ENCODE results near the gene PTPRE.

GRCh38 chr10:127968027-127968441 lies 61.1 kb downstream of the PTPRE start:
- TF ChIP-seq ETV6 (conservative IDR thresholded peaks at IDR 0.05 in 1 of 2, IDR thresholded peaks at IDR 0.05 in 1 of 2; ENCODE audit: borderline replicate concordance in 1 of 2, low read depth in 1 of 2) (no peak), CTCF (IDR thresholded peaks at IDR 0.05 in 2 of 3, conservative IDR thresholded peaks at IDR 0.05 in 1 of 3; ENCODE audit: control insufficient read depth in 2 of 3, extremely low read depth in 1 of 3, insufficient read depth in 1 of 3, low read depth in 3 of 3, low read length in 3 of 3) (no peak), MAX (IDR thresholded peaks at IDR 0.05; ENCODE audit: low read depth, low read length) (no peak), EZH2 (IDR thresholded peaks at IDR 0.05; ENCODE audit: borderline replicate concordance, control insufficient read depth, low read depth, low read length) (no peak), KAT2A (conservative IDR thresholded peaks at IDR 0.05; ENCODE audit: control insufficient read depth, low read depth, low read length) (no peak), NR2F1 (conservative IDR thresholded peaks at IDR 0.05) (no peak), DPF2 (IDR thresholded peaks at IDR 0.05) (no peak), IRF4 (IDR thresholded peaks at IDR 0.05; ENCODE audit: low read depth, low read length) (no peak), NFYB (IDR thresholded peaks at IDR 0.05; ENCODE audit: insufficient read depth, low read depth, low read length) (no peak)
